SK-N-SH treated with all-trans-retinoic acid at 6 μM for 48 hours (cell line): ENCODE results near the gene BABAM2.

Experiments
- BACH2 ChIP-seq: fragments of 250-450 bp; sonication (Bioruptor Pico); IDR thresholded peaks from 2 replicates; pipeline ENCODE4 v1.9.0; 2021; ENCODE audit warnings: mild to moderate bottlenecking, borderline replicate concordance
- CREB5 ChIP-seq: fragments of 250-450 bp; sonication (Bioruptor Pico); IDR thresholded peaks from 2 replicates; pipeline ENCODE4 v1.5.1; 2020; ENCODE audit warnings: low read depth, mild to moderate bottlenecking, moderate library complexity
- CSRNP3 ChIP-seq: fragments of 250-450 bp; sonication (Bioruptor Pico); IDR thresholded peaks from 2 replicates; pipeline ENCODE4 v1.5.1; 2021; ENCODE audit warnings: mild to moderate bottlenecking, moderate library complexity
- ISL1 ChIP-seq: fragments of 250-450 bp; sonication (Bioruptor Pico); IDR thresholded peaks from 2 replicates; pipeline ENCODE4 v2.1.2; 2022; ENCODE audit warnings: mild to moderate bottlenecking, moderate library complexity
- PATZ1 ChIP-seq: fragments of 250-450 bp; sonication (Bioruptor Pico); IDR thresholded peaks from 2 replicates; pipeline ENCODE4 v1.8.0; 2020; ENCODE audit warnings: mild to moderate bottlenecking, moderate library complexity, borderline replicate concordance
- POU6F1 ChIP-seq: fragments of 250-450 bp; sonication (Bioruptor Pico); IDR thresholded peaks from 2 replicates; pipeline ENCODE4 v1.8.0; 2021; ENCODE audit warnings: low read depth, mild to moderate bottlenecking, moderate library complexity, borderline replicate concordance
- PPARA ChIP-seq: fragments of 250-450 bp; sonication (Bioruptor Pico); IDR thresholded peaks from 2 replicates; pipeline ENCODE4 v1.5.0; 2020; ENCODE audit warnings: mild to moderate bottlenecking, borderline replicate concordance
- SNAI2 ChIP-seq: fragments of 250-450 bp; sonication (Bioruptor Pico); IDR thresholded peaks from 2 replicates; pipeline ENCODE4 v1.5.0; 2020; ENCODE audit warnings: mild to moderate bottlenecking, moderate library complexity
- TCF4 ChIP-seq: fragments of 250-450 bp; sonication (Bioruptor Pico); IDR thresholded peaks from 2 replicates; pipeline ENCODE4 v1.8.0; 2021; ENCODE audit warnings: mild to moderate bottlenecking, moderate library complexity, borderline replicate concordance
- TOX ChIP-seq: fragments of 250-450 bp; sonication (Bioruptor Pico); IDR thresholded peaks from 2 replicates; pipeline ENCODE4 v1.8.0; 2021; ENCODE audit warnings: mild to moderate bottlenecking, moderate library complexity, borderline replicate concordance
- ZFP3 ChIP-seq: fragments of 250-450 bp; sonication (Bioruptor Pico); IDR thresholded peaks from 2 replicates; pipeline ENCODE4 v1.5.0; 2020; ENCODE audit warnings: mild to moderate bottlenecking, moderate library complexity
- ZFP30 ChIP-seq: fragments of 450-650 bp; formaldehyde crosslinking; IDR thresholded peaks from 2 replicates; pipeline ENCODE4 v1.5.0; 2022; ENCODE audit warnings: mild to moderate bottlenecking, moderate library complexity
- ZNF565 ChIP-seq: fragments of 450-650 bp; formaldehyde crosslinking; conservative IDR thresholded peaks from 2 replicates; pipeline ENCODE4 v1.5.0; 2020; ENCODE audit warnings: low read depth, mild to moderate bottlenecking, moderate library complexity

- TF ChIP-seq PATZ1 (no peak), ZNF565 (CRISPR knock-in tag) (no peak), ISL1 (CRISPR knock-in tag) (no peak), SNAI2 (CRISPR knock-in tag) (no peak), ZFP3 (CRISPR knock-in tag) (no peak), CREB5 (CRISPR knock-in tag) (no peak), ZFP30 (no peak), BACH2 (CRISPR knock-in tag) (no peak), TCF4 (CRISPR knock-in tag) (no peak), CSRNP3 (CRISPR knock-in tag) (no peak), TOX (CRISPR knock-in tag) (no peak), POU6F1 (CRISPR knock-in tag) (no peak), PPARA (CRISPR knock-in tag) (no peak)
Observed at GRCh38 chr2:28350791-28351285, 460.3 kb downstream of the BABAM2 start.
